RWPE1 (cell line): ENCODE data around the gene PI4KA.

ENCODE experiments used
- CTCF ChIA-PET: fragments of 350-600 bp; sonication (Branson Sonifier 250); formaldehyde crosslinking; extraction: SDS; loops from one replicate; lab custom pipeline; 2021; lab: Yijun Ruan, JAX
- POLR2A ChIA-PET: fragments of 400-600 bp; formaldehyde crosslinking; extraction: SDS; loops from one replicate; lab custom pipeline; 2020; ENCODE audit warnings: antibody characterized with exemption; ENCODE audit not compliant: low non-redundant PET; lab: Yijun Ruan, JAX
- DNase-seq: peaks from one replicate; pipeline ENCODE4 v3.0.0; 2012; ENCODE audit warnings: low spot score
- H3K27ac ChIP-seq: fragments of 450-650 bp; 2 replicates; pipeline ENCODE4 v1.5.1; 2017
- TF ChIP-seq, protein P1 (sequence below): fragments of 450-650 bp; conservative IDR thresholded peaks from 2 replicates; pipeline ENCODE4 v1.5.1; 2017; ENCODE audit warnings: low read depth, mild to moderate bottlenecking

PI4KA gene

DNA sequence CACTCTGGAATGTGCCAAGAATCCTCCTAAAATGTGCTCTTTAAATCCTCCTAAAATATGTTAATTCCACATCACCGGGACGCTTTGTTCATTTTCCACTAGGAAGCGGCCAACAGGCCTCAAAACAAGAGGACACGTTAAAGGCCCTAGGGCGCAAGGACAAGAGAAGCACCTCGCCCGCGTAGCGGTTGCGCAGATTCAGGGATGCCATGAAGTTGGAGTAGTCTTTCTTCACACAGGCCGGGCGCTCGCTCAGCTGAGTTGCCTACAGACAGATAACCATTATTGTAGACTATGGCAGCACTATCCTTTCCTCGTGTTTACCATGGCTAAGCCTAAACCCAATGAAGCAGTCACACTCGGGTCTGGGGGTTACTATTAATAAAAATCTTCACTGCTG is 114.2 kb downstream of the PI4KA start:
- no peak for DNase-seq
- TF ChIP-seq, protein P1, sequence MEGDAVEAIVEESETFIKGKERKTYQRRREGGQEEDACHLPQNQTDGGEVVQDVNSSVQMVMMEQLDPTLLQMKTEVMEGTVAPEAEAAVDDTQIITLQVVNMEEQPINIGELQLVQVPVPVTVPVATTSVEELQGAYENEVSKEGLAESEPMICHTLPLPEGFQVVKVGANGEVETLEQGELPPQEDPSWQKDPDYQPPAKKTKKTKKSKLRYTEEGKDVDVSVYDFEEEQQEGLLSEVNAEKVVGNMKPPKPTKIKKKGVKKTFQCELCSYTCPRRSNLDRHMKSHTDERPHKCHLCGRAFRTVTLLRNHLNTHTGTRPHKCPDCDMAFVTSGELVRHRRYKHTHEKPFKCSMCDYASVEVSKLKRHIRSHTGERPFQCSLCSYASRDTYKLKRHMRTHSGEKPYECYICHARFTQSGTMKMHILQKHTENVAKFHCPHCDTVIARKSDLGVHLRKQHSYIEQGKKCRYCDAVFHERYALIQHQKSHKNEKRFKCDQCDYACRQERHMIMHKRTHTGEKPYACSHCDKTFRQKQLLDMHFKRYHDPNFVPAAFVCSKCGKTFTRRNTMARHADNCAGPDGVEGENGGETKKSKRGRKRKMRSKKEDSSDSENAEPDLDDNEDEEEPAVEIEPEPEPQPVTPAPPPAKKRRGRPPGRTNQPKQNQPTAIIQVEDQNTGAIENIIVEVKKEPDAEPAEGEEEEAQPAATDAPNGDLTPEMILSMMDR, result no peak
- no peak overlapping the region for H3K27ac ChIP-seq
- POLR2A ChIA-PET, result interaction anchor here (0.7 kb wide), 1 partner anchor 51 kb away, joined by 3 read pairs; no protein-coding TSS in a partner anchor
- CTCF ChIA-PET, result no interaction called here

DNA sequence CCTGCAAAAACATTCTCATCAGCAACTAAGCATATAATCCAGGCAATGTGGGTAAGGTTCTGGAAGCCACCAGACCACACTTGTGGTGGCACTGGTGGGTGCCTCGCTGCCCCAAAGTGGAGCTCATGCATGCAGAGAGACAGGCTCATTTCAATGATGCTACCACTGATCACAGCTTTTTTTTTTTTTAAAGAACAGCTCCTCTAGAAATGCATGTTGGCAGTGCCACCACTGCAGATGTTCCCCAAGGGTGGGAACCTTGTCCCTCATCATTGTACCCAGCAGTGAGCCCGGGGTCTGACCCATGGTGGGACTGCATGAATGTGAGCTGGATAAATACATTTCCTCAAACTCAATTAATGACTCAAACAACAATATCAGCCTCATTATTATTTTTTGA is 115.8 kb downstream of the PI4KA start:
- ChIA-PET POLR2A (no interaction called here), CTCF (interaction anchor here (0.6 to 1.4 kb wide), 2 partner anchors 39 to 142 kb away, joined by 4 to 5 read pairs; no protein-coding TSS in a partner anchor)
- DNase-seq, result no peak
- TF ChIP-seq, protein P1, result no peak
- H3K27ac ChIP-seq, result no peak overlapping the region

DNA sequence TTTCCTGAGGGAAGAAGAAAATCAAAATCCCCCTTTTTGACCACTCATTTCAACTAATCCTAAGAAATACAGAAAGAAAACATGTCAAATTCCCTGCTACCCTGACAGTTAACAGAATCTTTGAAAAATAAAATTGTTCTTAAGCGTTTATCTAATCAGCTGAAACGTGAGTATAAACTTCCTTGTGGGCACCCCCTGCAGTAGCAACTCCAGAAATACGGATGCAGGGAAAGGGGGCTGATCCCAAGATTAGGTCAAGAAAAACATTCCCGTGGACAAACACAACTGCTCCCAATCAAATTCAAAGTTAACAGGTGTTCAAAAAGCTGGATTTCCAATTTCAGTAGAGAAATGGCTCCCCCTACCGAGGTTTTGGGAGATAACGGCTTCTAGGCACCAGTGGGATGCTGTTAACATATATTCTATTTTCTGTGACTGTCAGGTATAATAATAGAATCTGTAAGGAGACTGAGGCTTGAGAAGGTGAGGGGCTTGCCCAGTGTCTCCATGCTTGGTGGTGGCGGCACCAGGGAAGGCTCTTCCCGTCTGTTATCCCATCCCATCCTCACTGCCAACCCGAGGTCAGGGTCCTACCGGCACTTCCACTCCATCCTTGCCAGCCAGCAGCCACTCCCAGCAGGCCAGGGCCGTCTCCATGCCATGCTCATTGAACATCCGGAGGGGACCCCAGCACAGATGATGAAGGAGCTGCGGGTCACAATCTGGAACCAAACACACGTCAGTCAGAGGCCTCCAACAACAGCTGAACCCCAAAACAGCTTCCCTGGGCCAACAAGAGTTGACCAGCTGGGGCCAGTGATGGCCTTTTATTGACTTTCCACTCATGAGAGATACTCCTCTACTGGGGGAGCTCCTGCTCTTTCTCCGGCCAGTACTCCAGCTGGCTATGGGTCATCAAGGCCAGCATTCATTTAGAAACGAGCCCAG is 116.7 kb downstream of the PI4KA start:
- DNase-seq, result peak; percentile 38
- no peak overlapping the region for H3K27ac ChIP-seq
- POLR2A ChIA-PET, result no interaction called here
- CTCF ChIA-PET, result interaction anchor here (0.6 to 1.4 kb wide), 4 partner anchors 10 to 318 kb away, joined by 3 to 5 read pairs (median 4); no protein-coding TSS in a partner anchor
- TF ChIP-seq, protein P1, result peak; percentile 74

DNA sequence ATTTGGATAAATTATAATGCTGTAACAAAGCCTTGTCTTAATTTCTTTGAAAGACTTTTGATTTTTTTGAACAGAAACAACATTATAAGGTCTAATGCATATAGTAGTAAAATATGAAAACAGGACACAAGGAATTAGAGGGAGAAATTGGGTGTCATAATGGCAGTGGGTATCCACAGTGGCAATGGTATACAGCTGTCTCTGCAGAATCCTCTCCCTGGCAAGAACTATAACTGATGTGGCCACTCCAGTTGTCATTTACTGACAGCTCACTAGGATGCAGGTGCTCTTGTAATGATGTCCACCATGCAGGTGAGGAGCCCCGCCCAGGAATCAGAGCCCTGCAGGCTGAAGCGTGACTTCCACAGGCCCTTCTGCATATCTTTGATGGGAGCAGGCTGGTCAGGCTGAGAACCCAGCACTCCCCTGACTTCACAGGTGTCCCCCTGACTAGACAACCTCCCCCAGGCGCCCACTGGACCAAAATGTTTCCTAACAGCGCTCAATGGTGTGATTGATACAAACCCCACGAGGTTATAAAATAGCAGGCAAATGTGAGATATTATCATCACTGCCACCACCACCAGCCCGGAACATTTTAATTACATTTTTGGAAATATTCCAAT is 117.5 kb downstream of the PI4KA start:
- no peak overlapping the region for H3K27ac ChIP-seq
- ChIA-PET CTCF (interaction anchor here (0.7 to 1.4 kb wide), 3 partner anchors 11 to 318 kb away, joined by 3 to 4 read pairs (median 4); no protein-coding TSS in a partner anchor), POLR2A (no interaction called here)
- DNase-seq, result no peak
- TF ChIP-seq, protein P1, result no peak

DNA sequence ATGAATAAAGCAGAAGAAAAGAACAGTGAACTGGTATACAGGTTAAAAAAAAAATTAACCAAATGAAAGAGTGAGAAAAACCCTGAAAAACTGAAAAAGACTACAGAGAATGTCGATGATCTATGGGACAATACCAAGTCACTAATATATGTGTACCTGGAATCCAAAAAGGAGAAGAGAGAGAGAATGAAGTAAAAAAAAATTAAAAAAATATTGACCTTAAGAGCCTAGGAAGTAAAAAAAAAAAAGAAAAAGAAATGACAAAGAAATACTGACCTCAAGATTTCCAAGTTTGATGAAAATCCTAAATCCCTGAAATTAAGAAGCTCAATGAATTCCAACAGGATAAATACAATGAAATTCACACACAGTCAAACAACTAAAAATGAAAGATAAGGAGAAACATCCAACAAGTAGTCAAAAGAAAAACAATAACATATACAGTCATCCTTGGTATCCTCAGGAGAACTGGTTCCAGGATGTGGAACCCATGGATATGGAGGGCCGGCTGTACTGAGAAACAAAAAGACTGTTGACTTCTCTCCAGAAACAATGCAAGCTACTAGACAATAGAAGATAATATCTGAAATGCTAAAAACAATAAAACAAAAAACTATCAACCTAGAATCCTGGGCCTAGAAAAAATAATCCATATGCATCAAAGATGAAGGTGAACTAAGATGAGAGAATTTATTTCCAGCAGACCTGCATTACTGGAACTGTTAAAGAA is 118.2 kb downstream of the PI4KA start:
- TF ChIP-seq, protein P1, result no peak
- ChIA-PET CTCF (interaction anchor here (0.7 kb wide), 1 partner anchor 44 kb away, joined by 6 read pairs; no protein-coding TSS in a partner anchor), POLR2A (no interaction called here)
- DNase-seq, result no peak
- no peak overlapping the region for H3K27ac ChIP-seq
